ENCODE measurements around the gene SLX4IP.

Gene SLX4IP

DNA sequence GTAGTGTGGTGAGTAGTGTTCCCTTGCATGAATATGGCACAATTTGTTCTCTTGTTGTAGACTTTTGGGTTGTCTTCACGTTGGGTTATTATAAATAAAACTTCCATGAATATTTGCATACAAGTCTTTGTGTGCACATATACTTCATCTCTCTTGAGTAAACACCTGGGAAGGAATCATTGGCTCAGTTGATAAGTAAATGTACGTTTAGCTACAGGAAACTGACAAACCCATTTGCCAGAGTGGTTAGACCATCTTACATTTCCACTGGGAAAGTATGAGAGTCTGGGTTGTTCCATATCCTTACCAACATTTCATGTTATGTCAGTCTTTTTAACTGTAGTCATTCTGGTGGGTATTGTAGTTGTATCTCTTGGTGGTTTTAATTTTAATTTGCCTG lies 119.2 kb downstream of the SLX4IP start:
- DNase-seq = no peak

GRCh38 chr20:10555393-10555792 lies 120.3 kb downstream of the SLX4IP start:
- no peak for DNase-seq

- DNase-seq = no peak
These were observed 120.8 kb downstream of the SLX4IP start for GRCh38 chr20:10555865-10556308.

- no peak for DNase-seq
These were observed 121.5 kb downstream of the SLX4IP start for GRCh38 chr20:10556519-10557083.

DNA sequence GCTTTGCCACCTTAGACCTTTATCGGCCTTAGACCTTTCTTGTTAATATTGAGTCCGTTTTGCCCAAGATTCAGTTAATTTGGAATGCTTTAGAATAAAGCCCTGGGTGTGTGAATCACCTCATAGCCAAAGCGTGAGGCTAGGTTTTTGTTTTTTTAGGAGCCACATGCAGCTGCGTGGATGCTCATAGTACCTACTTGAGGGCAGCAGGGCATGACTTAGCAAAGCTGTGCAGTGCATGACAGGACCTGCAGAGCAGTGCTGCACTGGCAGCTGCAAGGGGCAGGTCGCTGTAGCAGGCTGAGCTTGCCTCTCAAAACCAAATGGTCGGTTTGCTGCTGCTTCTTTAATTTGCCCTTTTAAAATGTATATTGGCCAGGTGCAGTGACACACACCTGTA lies 122.6 kb downstream of the SLX4IP start:
- DNase-seq = no peak

- no peak for DNase-seq
These were observed 123.6 kb downstream of the SLX4IP start for GRCh38 chr20:10558635-10559187.

DNA sequence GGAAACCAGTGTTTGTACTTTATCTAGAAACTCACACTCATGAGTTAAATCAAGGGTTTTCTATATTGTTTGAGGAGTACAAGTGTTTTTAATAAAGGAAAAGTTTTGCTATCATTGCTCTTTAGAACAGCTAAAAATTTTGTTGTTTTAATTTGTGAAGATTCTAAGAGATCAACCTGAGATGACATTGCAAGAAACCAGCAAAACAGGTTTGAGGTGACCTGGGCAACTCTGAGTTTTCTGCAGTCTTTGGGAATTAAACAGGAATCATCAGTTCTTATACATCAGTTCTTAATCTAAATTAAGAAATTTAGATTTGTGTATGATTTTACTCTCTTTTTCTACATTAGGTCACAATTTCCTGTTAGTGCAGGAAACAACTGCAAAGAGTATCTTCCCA lies 124.2 kb downstream of the SLX4IP start:
- DNase-seq = no peak

GRCh38 chr20:10560686-10561085 lies 125.6 kb downstream of the SLX4IP start:
- DNase-seq = no peak

DNA sequence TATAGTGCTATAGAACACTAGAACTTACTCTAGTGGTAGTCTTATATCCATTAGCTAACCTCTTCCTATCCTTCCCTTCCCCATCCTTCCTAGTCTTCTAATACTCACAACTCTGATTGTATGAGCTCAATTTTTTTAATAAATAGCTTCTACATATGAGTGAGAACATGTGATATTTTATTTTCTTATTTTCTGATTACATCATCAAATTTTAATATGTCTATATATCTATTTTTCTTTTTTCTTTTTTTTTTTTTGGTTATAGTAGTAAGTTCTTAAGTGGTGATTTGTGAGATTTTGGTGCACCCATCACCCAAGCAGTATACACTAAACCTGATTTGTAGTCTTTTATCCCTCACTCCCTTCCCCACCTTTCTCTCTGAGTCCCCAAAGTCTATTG lies 126.2 kb downstream of the SLX4IP start:
- no peak for DNase-seq

- no peak for DNase-seq
These were observed 127.8 kb downstream of the SLX4IP start for GRCh38 chr20:10562899-10563298.

DNA sequence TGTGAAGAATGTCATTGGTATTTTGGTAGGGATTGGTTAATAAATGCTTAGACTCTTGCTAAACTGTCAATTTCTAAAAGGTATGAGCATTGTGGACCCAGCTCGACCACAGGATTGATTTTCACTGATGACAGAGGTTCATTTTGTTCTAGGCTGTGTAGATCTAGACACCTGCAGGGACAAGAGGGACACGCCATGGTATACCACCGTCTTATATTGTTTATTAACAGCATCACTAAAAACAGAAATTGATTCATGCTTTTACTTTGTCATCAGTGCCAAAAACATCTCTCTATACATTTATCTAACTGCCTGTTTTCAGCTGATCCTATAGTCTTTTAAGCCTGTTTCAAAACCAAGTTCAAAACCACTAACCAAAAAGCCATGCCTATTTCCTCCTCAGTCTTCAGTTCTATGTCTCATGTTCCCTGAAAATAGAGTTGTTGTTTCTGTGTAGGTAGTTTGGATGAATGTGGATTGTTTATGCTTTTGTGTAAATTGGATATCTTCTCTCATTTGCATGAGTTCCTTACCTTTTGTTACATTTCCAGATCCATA lies 128.9 kb downstream of the SLX4IP start:
- DNase-seq = no peak

DNA sequence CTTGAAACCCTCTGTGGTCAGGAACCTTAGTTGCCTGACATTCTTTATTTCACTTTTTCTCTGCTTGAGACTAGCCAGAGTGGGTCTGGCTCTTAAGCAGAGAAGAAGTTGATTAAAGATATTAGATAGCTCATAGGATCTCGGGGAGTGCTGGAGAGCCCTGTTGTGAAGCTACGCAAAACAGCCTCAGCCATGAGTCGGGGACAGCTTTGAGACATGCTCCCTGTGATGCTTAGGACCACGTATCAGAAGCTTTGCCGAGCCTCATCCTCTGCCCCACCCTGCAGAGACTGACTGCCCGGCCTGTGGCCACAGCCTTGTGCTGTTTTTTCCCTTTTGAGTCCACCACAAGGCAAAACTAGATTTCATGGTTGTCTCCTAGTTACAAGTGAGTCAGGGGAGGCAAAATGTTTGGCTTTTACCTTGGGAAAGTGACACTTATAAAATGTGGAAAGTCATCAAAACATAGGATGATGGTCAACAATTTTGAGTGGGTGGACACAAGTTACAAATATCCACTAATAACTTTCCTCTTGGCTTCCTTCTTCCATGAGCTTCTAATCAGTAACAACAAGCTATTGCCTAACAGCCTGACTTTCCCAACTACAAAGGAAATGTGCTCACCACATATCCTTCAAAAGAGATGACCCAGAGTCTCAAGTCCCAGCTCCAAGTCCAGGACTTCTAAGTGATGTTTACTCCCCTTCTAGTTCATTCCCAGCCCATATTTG lies 130.3 kb downstream of the SLX4IP start:
- no peak for DNase-seq

DNA sequence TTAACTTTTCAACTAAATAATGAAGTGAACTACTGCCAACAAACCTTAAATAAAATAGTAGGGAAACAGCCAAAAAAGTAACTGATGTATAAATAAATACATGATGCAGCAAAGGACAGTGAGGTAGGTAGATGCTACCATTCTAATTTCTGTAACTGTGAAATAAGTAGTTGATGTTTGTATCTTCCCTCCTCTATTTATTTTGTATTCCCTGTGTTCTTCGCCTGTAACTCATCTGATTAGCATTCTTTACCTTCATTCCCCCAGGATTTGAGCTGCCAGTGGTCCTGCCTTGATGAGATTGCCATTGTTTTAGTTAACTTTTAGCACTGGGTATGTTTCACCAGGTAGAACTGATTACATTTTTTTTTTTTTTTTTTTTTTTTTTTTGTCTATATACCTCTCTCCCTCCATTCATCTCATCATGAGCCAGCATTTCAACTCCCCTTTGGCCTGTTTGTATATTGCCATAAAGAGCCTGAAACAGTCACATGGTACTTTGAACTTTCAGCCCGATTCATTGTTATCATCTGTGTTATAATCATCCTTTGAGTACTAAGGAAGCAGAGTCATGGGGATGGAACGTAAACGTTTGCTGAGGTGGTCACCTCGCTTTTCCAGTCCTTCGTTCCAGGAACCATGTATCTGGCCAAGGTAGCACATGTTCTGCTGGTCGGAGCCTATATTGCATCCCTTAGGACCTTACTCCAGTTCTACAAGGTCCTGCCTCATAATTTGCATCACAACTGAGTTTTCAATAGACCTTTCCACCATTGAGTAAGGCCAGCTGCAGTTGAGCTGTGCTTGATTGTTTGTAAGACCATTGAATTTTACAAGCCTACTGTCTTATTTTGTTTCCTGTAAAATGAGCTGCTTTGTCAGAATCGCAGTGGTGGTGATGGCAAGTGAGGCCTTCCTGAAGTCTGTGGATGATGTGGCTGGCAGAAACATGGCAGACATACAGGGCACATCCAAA lies 131.1 kb downstream of the SLX4IP start:
- DNase-seq = no peak

DNA sequence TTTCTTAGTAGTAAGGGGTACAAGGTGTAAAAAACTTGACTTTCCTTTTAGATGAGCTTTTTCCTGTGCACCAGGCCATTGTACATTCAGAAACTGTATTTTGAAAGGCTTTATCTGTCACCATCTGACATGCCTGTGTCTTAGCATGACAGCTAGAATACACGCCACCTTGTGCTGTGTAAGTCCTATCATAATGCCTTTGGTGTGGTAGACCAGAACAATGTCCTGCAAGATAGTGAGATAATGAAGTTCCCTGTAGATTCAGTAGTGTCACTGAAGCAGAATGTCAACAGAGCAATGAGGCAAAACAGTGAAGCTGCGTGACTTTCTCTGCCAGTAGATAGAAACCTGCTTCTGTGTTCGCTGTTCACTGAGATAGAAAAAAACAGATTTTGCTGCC lies 132.9 kb downstream of the SLX4IP start:
- DNase-seq = no peak

DNA sequence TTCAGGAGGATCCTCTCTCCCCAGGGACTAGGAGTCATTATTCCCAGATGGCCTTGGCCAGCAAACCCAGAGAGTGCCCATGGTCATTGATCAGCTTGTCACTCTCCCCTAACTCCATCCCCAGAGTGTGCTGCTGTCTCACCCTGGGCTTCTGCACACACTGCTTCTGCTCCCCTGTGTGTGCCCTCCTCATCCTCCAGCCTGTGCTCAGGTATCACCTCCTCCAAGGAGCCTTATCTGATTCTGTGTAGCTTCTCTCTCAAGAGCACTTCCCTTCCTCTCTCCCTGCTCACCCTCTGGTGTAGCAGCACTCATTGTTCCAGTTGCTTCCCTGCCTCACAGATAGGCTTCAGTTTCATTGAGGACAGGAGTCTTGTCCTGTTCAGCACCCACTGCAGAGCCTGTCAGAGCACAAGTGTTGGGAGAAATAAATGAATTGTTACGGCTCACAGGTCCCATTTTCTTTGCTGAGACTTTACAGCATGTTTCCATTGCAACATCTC lies 136.3 kb downstream of the SLX4IP start:
- DNase-seq = no peak

DNA sequence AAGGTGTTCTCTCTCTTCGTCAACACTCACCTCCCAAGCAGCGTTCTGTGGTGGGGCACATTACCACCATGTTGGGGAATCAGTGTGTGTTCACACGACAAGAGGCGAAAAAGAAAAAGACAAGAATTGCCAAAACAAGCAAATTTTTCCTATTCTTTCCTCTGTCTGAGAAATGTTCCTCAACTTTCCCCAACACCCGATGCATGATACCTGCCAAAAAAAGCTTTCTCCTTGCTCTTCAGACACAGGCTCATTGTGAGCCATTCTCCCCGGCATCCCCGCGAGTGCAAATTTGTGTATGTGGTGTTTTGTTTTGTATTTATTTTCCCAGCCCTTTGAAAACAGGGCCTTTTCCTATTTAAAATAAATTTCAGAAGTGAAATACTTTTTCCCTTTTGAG lies 137.7 kb downstream of the SLX4IP start:
- no peak for DNase-seq

DNA sequence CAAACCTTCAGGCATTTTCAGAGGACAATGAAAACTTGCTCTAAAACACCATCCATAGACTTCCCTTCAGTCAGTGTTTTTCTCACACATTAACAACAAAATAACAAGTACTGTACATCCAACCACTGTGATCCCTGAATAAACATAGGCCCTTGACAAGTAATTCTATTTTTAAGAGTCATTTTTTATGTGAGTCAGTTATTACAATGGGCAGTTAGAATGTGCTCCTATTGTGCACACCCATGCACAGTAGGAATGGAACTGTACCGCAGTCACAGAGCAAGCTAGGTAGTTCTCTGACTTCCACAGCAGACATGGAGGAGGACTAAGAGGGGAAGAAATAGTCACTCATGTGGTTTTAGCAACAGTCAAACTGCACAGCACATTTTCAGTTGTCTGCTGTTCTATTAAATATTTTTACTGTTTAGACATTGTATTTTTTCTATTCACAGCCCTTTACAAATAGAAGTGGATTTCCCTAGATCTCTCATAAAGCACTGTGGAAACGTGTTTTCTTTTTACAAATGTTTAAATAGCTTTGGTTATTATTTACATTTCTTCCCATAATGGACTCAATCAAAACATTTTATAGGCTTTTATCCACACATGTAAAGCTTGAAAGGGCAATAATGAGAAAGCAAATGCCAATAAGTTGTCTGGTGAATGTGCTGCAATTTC lies 138.3 kb downstream of the SLX4IP start:
- no peak for DNase-seq

- no peak for DNase-seq
These were observed 138.8 kb downstream of the SLX4IP start for GRCh38 chr20:10573951-10574339.

- no peak for DNase-seq
These were observed 141.4 kb downstream of the SLX4IP start for GRCh38 chr20:10576411-10577090.

DNA sequence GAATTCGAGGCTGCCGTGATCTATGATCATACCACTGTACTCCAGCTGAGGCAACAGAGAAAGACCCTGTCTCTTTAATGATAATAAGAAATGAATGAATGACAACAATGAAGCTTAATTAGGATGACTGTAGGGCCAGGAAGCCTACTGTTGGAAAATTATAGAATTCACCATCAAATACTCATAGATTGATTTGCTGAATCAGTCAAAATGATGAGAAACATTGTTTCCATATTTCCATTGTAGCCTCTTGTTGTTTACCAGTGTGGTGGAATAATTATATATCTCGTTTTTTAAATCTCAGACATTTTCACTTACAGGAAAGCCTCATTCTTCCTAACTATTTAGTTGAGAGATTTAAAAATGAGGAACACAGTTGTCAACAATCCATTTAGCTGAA lies 142.5 kb downstream of the SLX4IP start:
- no peak for DNase-seq

DNA sequence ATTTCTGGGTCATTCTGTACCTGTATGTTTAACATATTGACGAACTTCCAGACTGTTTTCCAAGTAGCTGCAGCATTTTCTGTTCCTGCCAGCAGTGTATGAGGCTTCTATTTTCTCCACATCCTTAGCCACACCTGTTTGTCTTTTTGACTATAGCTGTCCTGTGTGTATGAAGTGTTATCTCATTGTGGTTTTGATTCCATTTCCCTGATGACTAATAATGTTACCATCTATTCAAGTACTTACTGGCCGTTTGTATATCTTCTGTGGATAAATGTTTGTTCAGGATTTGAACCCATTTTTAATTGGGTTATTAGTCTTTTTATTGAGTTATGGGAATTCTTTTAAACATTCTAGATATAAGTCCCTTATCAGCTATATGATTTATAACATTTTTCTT lies 143.5 kb downstream of the SLX4IP start:
- no peak for DNase-seq

DNA sequence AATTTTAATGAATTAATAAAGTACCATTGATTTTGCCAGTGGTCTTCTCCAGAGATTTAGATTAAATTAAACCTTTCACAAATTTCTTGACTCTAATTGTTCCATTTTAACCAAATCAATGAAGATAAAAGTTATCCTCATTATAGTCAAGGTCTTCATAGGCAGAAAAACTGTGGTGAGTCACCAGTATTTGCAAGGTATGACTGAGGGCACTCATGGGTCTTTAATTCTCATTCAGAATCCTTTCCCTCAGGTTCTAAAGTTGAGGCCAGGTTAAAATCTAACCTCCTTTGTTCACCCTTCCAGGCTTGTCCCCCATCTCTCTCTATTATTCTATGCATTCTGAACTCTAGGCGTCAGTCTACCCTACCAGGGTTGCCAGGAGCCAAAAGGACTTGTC lies 144.8 kb downstream of the SLX4IP start:
- DNase-seq = no peak
